ENCODE measurements around the gene CACNA1I. TPM values are rescaled to one million over a fixed set of nuclear protein-coding genes. Genes with fewer than 3 reads are reported as not detected.

CACNA1I gene
- polyA plus RNA-seq, 1 donor from 2014 or later: 0.04 TPM

- H3K27ac Mint-ChIP-seq: no peak overlapping the region
- no peaks in the 10 kb centered on the region for H3K9me3 Mint-ChIP-seq
- H3K4me1 Mint-ChIP-seq: peaks cover 0 to 2% (median 0%) of the 10 kb centered on the region in 3 donors
- H3K27me3 Mint-ChIP-seq: peaks cover 29% of the 10 kb centered on the region
- no peak overlapping the region for H3K4me3 Mint-ChIP-seq
- H3K36me3 Mint-ChIP-seq: no peaks in the 10 kb centered on the region
Observed at GRCh38 chr22:39554151-39554550, 16.4 kb upstream of the CACNA1I start.

DNA sequence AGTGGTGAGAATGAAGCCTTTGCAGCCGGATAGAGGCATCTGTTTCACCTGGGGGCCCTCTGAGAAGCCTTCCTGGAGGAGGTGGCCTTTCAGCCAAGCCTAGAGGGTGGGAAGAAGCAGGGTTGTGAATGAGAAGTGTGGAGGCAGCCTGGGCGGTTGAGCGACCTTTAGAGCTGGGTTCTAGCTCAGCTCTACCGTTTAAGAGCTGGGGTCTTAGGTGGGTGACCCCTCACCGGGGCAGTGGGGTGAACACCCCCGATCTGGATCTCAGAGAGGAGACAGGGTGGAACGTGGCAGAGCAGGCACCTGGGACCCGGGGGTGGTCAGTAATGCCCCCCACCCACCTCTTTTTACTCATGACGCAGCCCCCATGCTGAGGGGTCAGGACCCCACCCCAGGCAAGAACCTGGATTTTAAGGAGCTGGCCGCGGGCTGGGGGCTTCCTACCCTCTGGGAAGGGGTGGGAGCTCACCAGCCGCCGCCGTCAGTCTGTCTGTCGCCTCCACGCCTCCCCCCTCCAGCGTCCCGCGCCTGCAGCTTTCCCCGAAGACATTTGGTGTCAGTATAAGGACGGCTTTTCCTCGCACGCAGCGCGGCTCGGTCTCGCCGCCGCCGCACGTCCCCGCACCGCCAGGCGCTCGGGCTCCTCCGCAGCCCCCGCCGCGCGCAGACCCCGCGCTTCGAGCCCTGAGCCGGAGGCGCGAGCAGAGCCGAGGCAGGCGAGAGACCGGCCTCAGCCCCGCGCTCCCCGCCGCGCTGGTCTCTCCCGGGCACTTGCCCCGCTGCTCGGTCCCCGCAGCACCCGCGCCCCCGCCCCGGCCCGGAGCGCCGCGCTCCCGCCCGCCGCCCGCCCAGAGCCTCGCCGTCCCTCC, 13.3 kb upstream of the CACNA1I start:
- Mint-ChIP-seq H3K9me3 (no peaks in the 10 kb centered on the region), H3K36me3 (no peaks in the 10 kb centered on the region), H3K4me1 (peaks cover 0 to 2% (median 2%) of the 10 kb centered on the region in 3 donors), H3K4me3 (peak overlapping the region in 2 of 4 donors; percentile 57 to 74), H3K27me3 (peaks cover 34% of the 10 kb centered on the region), H3K27ac (peak overlapping the region in 1 of 3 donors; percentile 63)

- peaks cover 0 to 2% (median 2%) of the 10 kb centered on the region in 3 donors for H3K4me1 Mint-ChIP-seq
- no peak overlapping the region for H3K27ac Mint-ChIP-seq
- peaks cover 30% of the 10 kb centered on the region for H3K27me3 Mint-ChIP-seq
- no peaks in the 10 kb centered on the region for H3K36me3 Mint-ChIP-seq
- H3K9me3 Mint-ChIP-seq: no peaks in the 10 kb centered on the region
- peak overlapping the region in 1 of 4 donors; percentile 60 for H3K4me3 Mint-ChIP-seq
Observed at GRCh38 chr22:39558254-39558727, 12.3 kb upstream of the CACNA1I start.

- H3K4me1 Mint-ChIP-seq: peaks cover 0 to 2% (median 2%) of the 10 kb centered on the region in 3 donors
- no peak overlapping the region for H3K27ac Mint-ChIP-seq
- no peaks in the 10 kb centered on the region for H3K9me3 Mint-ChIP-seq
- H3K27me3 Mint-ChIP-seq: peaks cover 30% of the 10 kb centered on the region
- H3K4me3 Mint-ChIP-seq: no peak overlapping the region
- no peaks in the 10 kb centered on the region for H3K36me3 Mint-ChIP-seq
Observed at GRCh38 chr22:39558950-39559349, 11.6 kb upstream of the CACNA1I start.

DNA sequence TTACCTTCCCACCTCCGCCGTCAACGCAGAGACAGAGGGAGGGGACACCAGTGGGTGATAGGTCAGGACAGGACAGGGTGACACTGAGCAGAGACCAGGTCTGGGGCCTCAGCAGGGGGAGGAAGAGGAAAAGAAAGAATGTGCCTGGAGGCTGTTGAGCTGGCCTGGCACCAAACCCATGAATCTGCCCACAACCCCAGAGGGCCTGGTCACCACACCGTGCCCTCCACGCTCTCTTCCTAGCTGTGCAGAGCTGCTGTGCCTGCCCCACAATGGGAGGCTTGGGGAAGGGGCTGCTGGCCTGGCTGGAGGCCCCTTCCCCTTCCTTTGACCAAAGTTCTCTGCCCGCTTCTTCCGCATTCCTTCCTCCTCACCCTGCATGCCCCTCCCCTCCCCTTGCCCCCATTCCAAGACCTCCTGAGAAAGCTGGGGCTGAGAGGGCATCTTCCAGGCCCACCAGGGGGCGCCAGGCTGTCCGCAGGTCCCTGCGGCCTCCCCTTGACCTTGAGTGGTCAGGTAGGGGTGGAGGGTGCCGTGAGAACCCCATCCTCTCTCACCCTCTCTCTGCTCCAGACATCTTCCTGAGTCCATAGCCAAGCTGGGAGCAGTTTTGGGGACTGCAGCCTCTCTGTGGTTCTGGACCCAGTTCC, 11.0 kb upstream of the CACNA1I start:
- H3K27me3 Mint-ChIP-seq: peaks cover 27% of the 10 kb centered on the region
- no peak overlapping the region for H3K4me3 Mint-ChIP-seq
- peaks cover 0 to 2% (median 2%) of the 10 kb centered on the region in 3 donors for H3K4me1 Mint-ChIP-seq
- peak overlapping the region in 1 of 3 donors; percentile 5 for H3K27ac Mint-ChIP-seq
- H3K9me3 Mint-ChIP-seq: no peaks in the 10 kb centered on the region
- H3K36me3 Mint-ChIP-seq: no peaks in the 10 kb centered on the region

DNA sequence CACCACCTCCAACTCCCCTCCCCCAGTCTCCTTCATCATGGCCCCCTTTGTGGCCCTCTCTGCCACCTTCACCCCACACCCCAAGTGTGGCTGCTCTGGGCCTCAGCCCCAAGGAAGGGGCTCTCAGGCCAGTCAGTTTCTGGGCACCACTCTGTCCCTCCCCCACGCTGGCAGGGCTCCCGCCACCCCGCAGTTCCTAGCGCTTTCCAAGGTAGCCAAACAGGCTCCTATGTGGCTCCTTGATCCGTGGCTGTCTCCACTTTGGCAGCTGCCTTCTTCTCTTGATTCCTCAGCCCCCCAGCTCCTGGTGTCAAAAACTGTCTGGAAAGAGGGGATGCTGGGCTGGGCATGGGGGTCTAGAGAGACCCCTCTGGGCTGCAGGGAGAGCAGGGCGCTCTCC, 10.4 kb upstream of the CACNA1I start:
- no peaks in the 10 kb centered on the region for H3K9me3 Mint-ChIP-seq
- peak overlapping the region in 1 of 3 donors; percentile 5 for H3K27ac Mint-ChIP-seq
- peaks cover 0 to 2% (median 2%) of the 10 kb centered on the region in 3 donors for H3K4me1 Mint-ChIP-seq
- no peak overlapping the region for H3K4me3 Mint-ChIP-seq
- H3K36me3 Mint-ChIP-seq: no peaks in the 10 kb centered on the region
- H3K27me3 Mint-ChIP-seq: peaks cover 27% of the 10 kb centered on the region

- H3K4me3 Mint-ChIP-seq: no peak overlapping the region
- H3K9me3 Mint-ChIP-seq: peaks cover 0 to 5% (median 0%) of the 10 kb centered on the region in 3 donors
- H3K36me3 Mint-ChIP-seq: no peaks in the 10 kb centered on the region
- peaks cover 21% of the 10 kb centered on the region for H3K27me3 Mint-ChIP-seq
- H3K27ac Mint-ChIP-seq: no peak overlapping the region
- peaks cover 0 to 9% (median 8%) of the 10 kb centered on the region in 3 donors for H3K4me1 Mint-ChIP-seq
Observed at GRCh38 chr22:39562839-39563489, 7.6 kb upstream of the CACNA1I start.

DNA sequence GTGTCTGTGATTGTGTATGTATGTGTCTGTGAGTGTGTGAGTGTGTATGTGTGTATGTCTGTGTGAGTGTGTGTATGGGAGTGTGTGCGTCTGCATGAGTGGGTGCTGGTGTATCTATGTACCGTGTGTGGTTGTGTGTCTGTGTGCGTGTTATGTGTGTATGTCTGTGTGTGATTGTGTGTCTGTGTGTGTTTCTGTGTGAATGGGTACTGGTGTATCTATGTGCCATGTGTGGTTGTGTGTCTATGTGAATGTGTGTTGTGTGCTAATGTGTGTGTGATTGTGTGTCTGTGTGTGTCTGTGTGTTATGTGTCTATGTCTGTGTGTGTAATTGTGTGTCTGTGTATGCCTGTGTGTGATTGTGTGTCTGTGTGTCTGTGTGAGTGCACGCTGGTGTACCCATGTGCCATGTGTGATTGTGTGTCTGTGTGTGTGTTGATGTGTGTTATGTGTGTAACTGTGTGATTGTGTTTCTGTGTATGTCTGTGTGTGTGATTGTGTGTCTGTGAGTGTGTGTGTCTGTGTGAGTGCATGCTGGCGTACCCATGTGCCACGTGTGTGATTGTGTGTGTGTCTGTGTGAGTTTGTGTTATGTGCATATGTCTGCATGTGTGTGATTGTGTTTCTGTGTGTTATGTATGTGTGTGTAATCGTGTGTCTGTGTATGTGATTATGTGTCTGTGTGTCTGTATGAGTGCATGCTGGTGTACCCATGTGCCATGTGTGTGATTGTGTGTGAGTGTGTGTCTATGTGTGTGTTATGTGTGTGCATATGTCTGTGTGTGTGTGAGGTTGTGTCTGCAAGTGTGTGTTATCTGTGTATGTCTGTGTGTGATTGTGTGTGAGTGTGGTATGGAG, 6.8 kb upstream of the CACNA1I start:
- H3K4me3 Mint-ChIP-seq: no peak overlapping the region
- H3K27me3 Mint-ChIP-seq: peaks cover 22% of the 10 kb centered on the region
- H3K27ac Mint-ChIP-seq: no peak overlapping the region
- H3K9me3 Mint-ChIP-seq: peaks cover 0 to 5% (median 0%) of the 10 kb centered on the region in 3 donors
- H3K4me1 Mint-ChIP-seq: peaks cover 0 to 12% (median 10%) of the 10 kb centered on the region in 3 donors
- peaks cover 2% of the 10 kb centered on the region for H3K36me3 Mint-ChIP-seq

GRCh38 chr22:39565414-39565944, 5.1 kb upstream of the CACNA1I start:
- Mint-ChIP-seq H3K4me1 (peaks cover 0 to 12% (median 10%) of the 10 kb centered on the region in 3 donors), H3K4me3 (no peak overlapping the region), H3K9me3 (peaks cover 0 to 5% (median 0%) of the 10 kb centered on the region in 3 donors), H3K27me3 (peaks cover 9% of the 10 kb centered on the region), H3K36me3 (peaks cover 2% of the 10 kb centered on the region), H3K27ac (no peak overlapping the region)

GRCh38 chr22:39567135-39567946, 3.2 kb upstream of the CACNA1I start:
- H3K4me1 Mint-ChIP-seq: peaks cover 0 to 10% (median 9%) of the 10 kb centered on the region in 3 donors
- H3K27me3 Mint-ChIP-seq: peaks cover 10% of the 10 kb centered on the region
- H3K4me3 Mint-ChIP-seq: peak overlapping the region in 2 of 4 donors; percentile 29 to 63
- H3K27ac Mint-ChIP-seq: no peak overlapping the region
- H3K36me3 Mint-ChIP-seq: peaks cover 2% of the 10 kb centered on the region
- peaks cover 0 to 5% (median 0%) of the 10 kb centered on the region in 3 donors for H3K9me3 Mint-ChIP-seq

DNA sequence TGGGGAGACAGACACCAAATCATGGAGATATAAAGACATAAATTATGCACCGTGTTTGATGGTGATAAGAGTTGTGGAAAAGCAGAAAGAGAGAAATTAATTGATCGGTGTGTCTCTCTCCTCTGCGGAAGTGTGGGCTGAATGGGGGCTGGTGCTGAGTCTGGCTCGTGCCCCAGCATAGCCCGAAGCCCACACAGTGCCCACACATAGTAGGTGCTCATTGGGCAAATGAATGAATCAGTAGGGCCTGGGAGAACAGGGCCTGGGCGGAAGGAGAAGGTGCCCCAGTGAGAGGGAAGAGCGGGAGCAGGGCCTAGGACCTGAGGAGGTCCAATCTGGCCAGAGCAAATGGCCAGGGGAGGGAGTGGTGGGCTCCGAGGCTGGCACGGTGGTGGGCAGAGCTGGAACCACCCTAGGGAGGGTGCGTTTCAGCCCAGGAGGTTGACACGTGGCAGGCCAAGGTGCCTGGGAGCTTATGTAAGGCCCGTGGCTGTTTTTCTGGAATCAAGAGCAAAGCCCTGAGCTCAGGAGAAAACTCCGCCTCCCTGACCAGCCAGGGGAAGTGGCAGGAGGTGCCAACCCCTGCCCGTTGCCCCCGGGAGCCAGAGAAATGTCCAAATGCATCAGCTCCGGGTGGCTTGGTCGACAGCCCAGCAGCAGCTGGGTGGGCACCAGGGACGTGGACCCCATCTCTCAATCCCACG, 2.1 kb upstream of the CACNA1I start:
- H3K4me1 Mint-ChIP-seq: peaks cover 0 to 10% (median 9%) of the 10 kb centered on the region in 3 donors
- peaks cover 2% of the 10 kb centered on the region for H3K36me3 Mint-ChIP-seq
- peaks cover 10% of the 10 kb centered on the region for H3K27me3 Mint-ChIP-seq
- H3K9me3 Mint-ChIP-seq: peaks cover 0 to 5% (median 0%) of the 10 kb centered on the region in 3 donors
- no peak overlapping the region for H3K4me3 Mint-ChIP-seq
- H3K27ac Mint-ChIP-seq: peak overlapping the region in 1 of 3 donors; percentile 2

GRCh38 chr22:39569066-39569465, 1.5 kb upstream of the CACNA1I start:
- no peak overlapping the region for H3K27ac Mint-ChIP-seq
- H3K4me1 Mint-ChIP-seq: peaks cover 0 to 10% (median 9%) of the 10 kb centered on the region in 3 donors
- H3K27me3 Mint-ChIP-seq: peaks cover 11% of the 10 kb centered on the region
- peaks cover 0 to 5% (median 0%) of the 10 kb centered on the region in 3 donors for H3K9me3 Mint-ChIP-seq
- H3K36me3 Mint-ChIP-seq: peaks cover 2% of the 10 kb centered on the region
- peak overlapping the region in 1 of 4 donors; percentile 65 for H3K4me3 Mint-ChIP-seq

GRCh38 chr22:39570226-39570625, 327 bp upstream of the CACNA1I start:
- H3K27ac Mint-ChIP-seq: no peak overlapping the region
- no peak overlapping the region for H3K4me3 Mint-ChIP-seq

More at GRCh38 chr22:39570226-39570625, 327 bp upstream of the CACNA1I start:
- peaks cover 2% of the 10 kb centered on the region for H3K36me3 Mint-ChIP-seq
- peaks cover 0 to 5% (median 0%) of the 10 kb centered on the region in 3 donors for H3K9me3 Mint-ChIP-seq
- H3K4me1 Mint-ChIP-seq: peaks cover 0 to 10% (median 9%) of the 10 kb centered on the region in 3 donors
- peaks cover 12% of the 10 kb centered on the region for H3K27me3 Mint-ChIP-seq
